NT2/D1 (cell line): ENCODE data around the gene TGFBR3.

Experiments
- SUZ12 ChIP-seq: IDR thresholded peaks from 2 replicates; pipeline ENCODE4 v1.6.1; 2011; ENCODE audit not compliant: insufficient read length, insufficient read depth; ENCODE audit errors: extremely low read depth
- YY1 ChIP-seq: IDR thresholded peaks from 2 replicates; pipeline ENCODE4 v1.6.1; 2011; ENCODE audit not compliant: insufficient read length, insufficient read depth
- ZNF274 ChIP-seq: IDR thresholded peaks from 2 replicates; pipeline ENCODE4 v1.6.1; 2011; ENCODE audit warnings: mild to moderate bottlenecking, low read depth, low read length

- TF ChIP-seq ZNF274 (no peak), YY1 (no peak), SUZ12 (no peak)
These were observed 250.2 kb downstream of the TGFBR3 start for GRCh38 chr1:91635763-91636162.
